K562 treated with DMSO at 1 percent for 12 hours (cell line): ENCODE measurements around the gene SLC26A6. TPM values are rescaled to one million over a fixed set of nuclear protein-coding genes. Genes with fewer than 3 reads are reported as not detected.

Experiments used
- total RNA-seq: library from RNA; unstranded; fragments of 300-600 nt; gene quantifications from 2 replicates; pipeline ENCODE4 v1.2.3, GENCODE V29; 2022; ENCODE audit not compliant: insufficient read depth

Gene SLC26A6, protein sequence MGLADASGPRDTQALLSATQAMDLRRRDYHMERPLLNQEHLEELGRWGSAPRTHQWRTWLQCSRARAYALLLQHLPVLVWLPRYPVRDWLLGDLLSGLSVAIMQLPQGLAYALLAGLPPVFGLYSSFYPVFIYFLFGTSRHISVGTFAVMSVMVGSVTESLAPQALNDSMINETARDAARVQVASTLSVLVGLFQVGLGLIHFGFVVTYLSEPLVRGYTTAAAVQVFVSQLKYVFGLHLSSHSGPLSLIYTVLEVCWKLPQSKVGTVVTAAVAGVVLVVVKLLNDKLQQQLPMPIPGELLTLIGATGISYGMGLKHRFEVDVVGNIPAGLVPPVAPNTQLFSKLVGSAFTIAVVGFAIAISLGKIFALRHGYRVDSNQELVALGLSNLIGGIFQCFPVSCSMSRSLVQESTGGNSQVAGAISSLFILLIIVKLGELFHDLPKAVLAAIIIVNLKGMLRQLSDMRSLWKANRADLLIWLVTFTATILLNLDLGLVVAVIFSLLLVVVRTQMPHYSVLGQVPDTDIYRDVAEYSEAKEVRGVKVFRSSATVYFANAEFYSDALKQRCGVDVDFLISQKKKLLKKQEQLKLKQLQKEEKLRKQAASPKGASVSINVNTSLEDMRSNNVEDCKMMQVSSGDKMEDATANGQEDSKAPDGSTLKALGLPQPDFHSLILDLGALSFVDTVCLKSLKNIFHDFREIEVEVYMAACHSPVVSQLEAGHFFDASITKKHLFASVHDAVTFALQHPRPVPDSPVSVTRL
- 15.4 and 27.2 TPM in 2 replicates for total RNA-seq

GRCh38 chr3:48635222-48636021 lies at the start of gene SLC26A6:
SLC26A6 (minus strand) TSS chr3:48635461; CDS start chr3:48635393, 68 bp downstream.

GRCh38 chr3:48662753-48663488 lies 27.7 kb upstream of the SLC26A6 start, which contains the start of gene CELSR3:
CELSR3 (minus strand) TSS chr3:48662886; CDS start chr3:48662634, 252 bp downstream.

DNA sequence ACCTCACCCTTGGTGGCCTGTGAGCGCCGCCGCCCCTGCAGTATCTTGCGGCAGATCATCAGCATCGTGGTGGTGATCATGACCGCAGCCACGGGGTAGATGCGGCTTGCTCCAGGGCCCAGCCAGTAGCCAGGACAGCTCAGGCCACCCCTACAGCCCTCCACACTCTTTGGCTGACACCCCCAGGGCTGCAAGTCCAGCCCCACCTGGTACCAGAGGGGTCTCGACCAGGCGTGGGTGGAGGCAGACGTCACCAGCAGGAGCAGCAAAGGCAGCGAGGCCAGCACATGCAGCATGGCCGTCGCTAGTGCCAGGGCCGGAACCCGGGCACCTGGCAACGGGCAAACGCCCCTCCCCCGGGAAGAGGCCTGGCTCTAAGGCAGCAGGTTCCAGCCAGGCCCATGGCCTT lies 13.8 kb downstream of the SLC26A6 start, which contains the start of gene TMEM89:
TMEM89 (minus strand) TSS at position 309 of the 409 bp plus-strand sequence; CDS start at position 296, 13 bp downstream.

GRCh38 chr3:48609088-48610005 lies 25.9 kb downstream of the SLC26A6 start, which contains the start of gene UQCRC1:
UQCRC1 (minus strand) TSS chr3:48609646; CDS start chr3:48609620, 26 bp downstream.

GRCh38 chr3:48595075-48595525 lies 40.2 kb downstream of the SLC26A6 start, which contains the start of gene COL7A1:
COL7A1 (minus strand) TSS chr3:48595329; CDS start chr3:48595159, 170 bp downstream.

Other genes with a start within 250 kb of the SLC26A6 start
- gene PLXNB1, start 205.4 kb downstream of the SLC26A6 start, total RNA-seq, result 3.1 and 19.1 TPM in 2 replicates
- gene CCDC51, start 195.3 kb downstream of the SLC26A6 start, total RNA-seq, result 10.2 and 11.5 TPM in 2 replicates
- 184 and 233 TPM in 2 replicates for gene TMA7, start 195.2 kb downstream of the SLC26A6 start, total RNA-seq
- gene ATRIP, start 188.7 kb downstream of the SLC26A6 start, total RNA-seq, result 4.0 and 6.0 TPM in 2 replicates
- gene SHISA5, start 131.3 kb downstream of the SLC26A6 start, total RNA-seq, result 86.7 and 106 TPM in 2 replicates
- 5.8 and 9.7 TPM in 2 replicates for gene PFKFB4, start 78.7 kb downstream of the SLC26A6 start, total RNA-seq
- not detected in 2 replicates for gene UCN2, start 71.7 kb downstream of the SLC26A6 start, total RNA-seq
- 3.9 and 4.3 TPM in 2 replicates for gene COL7A1, start 40.1 kb downstream of the SLC26A6 start, total RNA-seq
- 312 and 325 TPM in 2 replicates for gene UQCRC1, start 25.8 kb downstream of the SLC26A6 start, total RNA-seq
- not detected in 2 replicates for gene TMEM89, start 13.7 kb downstream of the SLC26A6 start, total RNA-seq
- gene CELSR3, start 27.4 kb upstream of the SLC26A6 start, total RNA-seq, result 1.1 and 1.6 TPM in 2 replicates
- gene NCKIPSD, start 50.5 kb upstream of the SLC26A6 start, total RNA-seq, result 11.4 and 21.2 TPM in 2 replicates
- 48.6 and 60.0 TPM in 2 replicates for gene IP6K2, start 81.8 kb upstream of the SLC26A6 start, total RNA-seq
- 16.2 and 51.3 TPM in 2 replicates for gene PRKAR2A, start 212.4 kb upstream of the SLC26A6 start, total RNA-seq